ENCODE measurements around the gene TMEM44. TPM values are rescaled to one million over a fixed set of nuclear protein-coding genes. Genes with fewer than 3 reads are reported as not detected.
"Not testable (repeated sequence)": the region's sequence is repeated elsewhere in the genome, so short reads cannot be mapped to it uniquely, and the experiment has no call there.

Gene TMEM44
- total RNA-seq, 2 donors from 2014 or later, result 4.7 to 8.5 TPM

GRCh38 chr3:194615226-194615625, 18.0 kb downstream of the TMEM44 start:
- DNase-seq (ENCODE audit: low spot score), result no peak
- Mint-ChIP-seq H3K27ac (no peak overlapping the region), H3K9me3 (no peaks in the 10 kb centered on the region), H3K4me3 (no peak overlapping the region), H3K36me3 (no peaks in the 10 kb centered on the region), H3K4me1 (ENCODE audit: low read depth in 2 of 2) (no peaks in the 10 kb centered on the region), H3K27me3 (no peaks in the 10 kb centered on the region)
- ATAC-seq, result no peak

GRCh38 chr3:194612221-194612620, 21.0 kb downstream of the TMEM44 start:
- DNase-seq (ENCODE audit: low spot score), result no peak

GRCh38 chr3:194610689-194611088, 22.5 kb downstream of the TMEM44 start:
- no peaks in the 10 kb centered on the region for H3K36me3 Mint-ChIP-seq
- no peaks in the 10 kb centered on the region for H3K4me1 Mint-ChIP-seq (ENCODE audit: low read depth in 2 of 2)
- DNase-seq (ENCODE audit: low spot score) (no peak), ATAC-seq (no peak)
- H3K27me3 Mint-ChIP-seq, result no peaks in the 10 kb centered on the region
- no peaks in the 10 kb centered on the region for H3K9me3 Mint-ChIP-seq
- no peak overlapping the region for H3K4me3 Mint-ChIP-seq
- no peak overlapping the region for H3K27ac Mint-ChIP-seq

More at GRCh38 chr3:194612221-194612620, 21.0 kb downstream of the TMEM44 start:
- Mint-ChIP-seq H3K9me3 (no peaks in the 10 kb centered on the region), H3K27me3 (no peaks in the 10 kb centered on the region), H3K27ac (no peak overlapping the region), H3K36me3 (no peaks in the 10 kb centered on the region), H3K4me3 (no peak overlapping the region), H3K4me1 (ENCODE audit: low read depth in 2 of 2) (no peaks in the 10 kb centered on the region)
- no peak for ATAC-seq

- H3K27me3 Mint-ChIP-seq, result no peaks in the 10 kb centered on the region
- no peaks in the 10 kb centered on the region for H3K36me3 Mint-ChIP-seq
- H3K27ac Mint-ChIP-seq, result no peak overlapping the region
- no peak overlapping the region for H3K4me3 Mint-ChIP-seq
- no peak for DNase-seq (ENCODE audit: low spot score)
- no peaks in the 10 kb centered on the region for H3K9me3 Mint-ChIP-seq
- H3K4me1 Mint-ChIP-seq (ENCODE audit: low read depth in 2 of 2), result no peaks in the 10 kb centered on the region
- no peak for ATAC-seq
Measured at GRCh38 chr3:194609601-194610000, 23.6 kb downstream of the TMEM44 start.

GRCh38 chr3:194608981-194609380, 24.2 kb downstream of the TMEM44 start:
- no peak overlapping the region for H3K27ac Mint-ChIP-seq
- DNase-seq (ENCODE audit: low spot score) (no peak), ATAC-seq (no peak)
- no peak overlapping the region for H3K4me3 Mint-ChIP-seq
- H3K9me3 Mint-ChIP-seq, result no peaks in the 10 kb centered on the region
- H3K4me1 Mint-ChIP-seq (ENCODE audit: low read depth in 2 of 2), result no peaks in the 10 kb centered on the region
- no peaks in the 10 kb centered on the region for H3K27me3 Mint-ChIP-seq
- H3K36me3 Mint-ChIP-seq, result no peaks in the 10 kb centered on the region

GRCh38 chr3:194607592-194608389, 25.4 kb downstream of the TMEM44 start:
- H3K4me3 Mint-ChIP-seq, result no peak overlapping the region
- ATAC-seq (no peak), DNase-seq (ENCODE audit: low spot score) (no peak)
- H3K36me3 Mint-ChIP-seq, result no peaks in the 10 kb centered on the region
- H3K9me3 Mint-ChIP-seq, result no peaks in the 10 kb centered on the region
- H3K4me1 Mint-ChIP-seq (ENCODE audit: low read depth in 2 of 2), result no peaks in the 10 kb centered on the region
- H3K27me3 Mint-ChIP-seq, result no peaks in the 10 kb centered on the region
- no peak overlapping the region for H3K27ac Mint-ChIP-seq

- no peaks in the 10 kb centered on the region for H3K27me3 Mint-ChIP-seq
- no peak overlapping the region for H3K27ac Mint-ChIP-seq
- no peaks in the 10 kb centered on the region for H3K4me1 Mint-ChIP-seq (ENCODE audit: low read depth in 2 of 2)
- H3K4me3 Mint-ChIP-seq, result no peak overlapping the region
- DNase-seq (ENCODE audit: low spot score) (no peak), ATAC-seq (no peak)
- H3K9me3 Mint-ChIP-seq, result no peaks in the 10 kb centered on the region
- no peaks in the 10 kb centered on the region for H3K36me3 Mint-ChIP-seq
Measured at GRCh38 chr3:194606941-194607340, 26.3 kb downstream of the TMEM44 start.

GRCh38 chr3:194606163-194606562, 27.1 kb downstream of the TMEM44 start:
- DNase-seq (ENCODE audit: low spot score) (no peak), ATAC-seq (no peak)
- H3K4me3 Mint-ChIP-seq, result no peak overlapping the region
- no peaks in the 10 kb centered on the region for H3K9me3 Mint-ChIP-seq
- no peaks in the 10 kb centered on the region for H3K36me3 Mint-ChIP-seq
- H3K27me3 Mint-ChIP-seq, result no peaks in the 10 kb centered on the region
- H3K4me1 Mint-ChIP-seq (ENCODE audit: low read depth in 2 of 2), result no peaks in the 10 kb centered on the region
- H3K27ac Mint-ChIP-seq, result no peak overlapping the region

GRCh38 chr3:194605314-194605713, 27.9 kb downstream of the TMEM44 start:
- H3K9me3 Mint-ChIP-seq; H3K36me3 Mint-ChIP-seq; H3K27ac Mint-ChIP-seq; DNase-seq (ENCODE audit: low spot score); ATAC-seq; H3K27me3 Mint-ChIP-seq; H3K4me1 Mint-ChIP-seq (ENCODE audit: low read depth in 2 of 2); H3K4me3 Mint-ChIP-seq: not testable (repeated sequence)

GRCh38 chr3:194604837-194605236, 28.4 kb downstream of the TMEM44 start:
- H3K36me3 Mint-ChIP-seq, result no peaks in the 10 kb centered on the region
- H3K9me3 Mint-ChIP-seq, result no peaks in the 10 kb centered on the region
- H3K4me3 Mint-ChIP-seq, result no peak overlapping the region
- no peaks in the 10 kb centered on the region for H3K4me1 Mint-ChIP-seq (ENCODE audit: low read depth in 2 of 2)
- no peak overlapping the region for H3K27ac Mint-ChIP-seq
- no peak for DNase-seq (ENCODE audit: low spot score)
- ATAC-seq, result no peak
- no peaks in the 10 kb centered on the region for H3K27me3 Mint-ChIP-seq

- DNase-seq (ENCODE audit: low spot score), result no peak
- Mint-ChIP-seq H3K27me3 (no peaks in the 10 kb centered on the region), H3K36me3 (no peaks in the 10 kb centered on the region), H3K4me1 (ENCODE audit: low read depth in 2 of 2) (no peaks in the 10 kb centered on the region), H3K27ac (no peak overlapping the region), H3K9me3 (no peaks in the 10 kb centered on the region), H3K4me3 (no peak overlapping the region)
- no peak for ATAC-seq
Measured at GRCh38 chr3:194604126-194604525, 29.1 kb downstream of the TMEM44 start.

GRCh38 chr3:194602669-194603171, 30.5 kb downstream of the TMEM44 start:
- H3K36me3 Mint-ChIP-seq, result no peaks in the 10 kb centered on the region
- DNase-seq (ENCODE audit: low spot score) (no peak), ATAC-seq (no peak)
- H3K27ac Mint-ChIP-seq, result no peak overlapping the region
- H3K9me3 Mint-ChIP-seq, result no peaks in the 10 kb centered on the region
- no peaks in the 10 kb centered on the region for H3K4me1 Mint-ChIP-seq (ENCODE audit: low read depth in 2 of 2)
- no peak overlapping the region for H3K4me3 Mint-ChIP-seq
- no peaks in the 10 kb centered on the region for H3K27me3 Mint-ChIP-seq

GRCh38 chr3:194598771-194599557, 34.3 kb downstream of the TMEM44 start:
- Mint-ChIP-seq H3K27me3 (no peaks in the 10 kb centered on the region), H3K36me3 (no peaks in the 10 kb centered on the region), H3K27ac (no peak overlapping the region), H3K4me3 (no peak overlapping the region), H3K9me3 (no peaks in the 10 kb centered on the region), H3K4me1 (ENCODE audit: low read depth in 2 of 2) (peaks cover 0 to 4% of the 10 kb centered on the region in 2 donors)
- DNase-seq (ENCODE audit: low spot score), result no peak
- ATAC-seq, result no peak

GRCh38 chr3:194596906-194597305, 36.3 kb downstream of the TMEM44 start:
- H3K27me3 Mint-ChIP-seq, result no peaks in the 10 kb centered on the region
- H3K4me3 Mint-ChIP-seq, result no peak overlapping the region
- H3K36me3 Mint-ChIP-seq, result no peaks in the 10 kb centered on the region
- ATAC-seq (no peak), DNase-seq (ENCODE audit: low spot score) (no peak)
- H3K9me3 Mint-ChIP-seq, result no peaks in the 10 kb centered on the region
- H3K4me1 Mint-ChIP-seq (ENCODE audit: low read depth in 2 of 2), result peaks cover 0 to 4% of the 10 kb centered on the region in 2 donors
- H3K27ac Mint-ChIP-seq, result no peak overlapping the region
